ENCODE results near the gene RASAL1. TPM values are rescaled to one million over a fixed set of nuclear protein-coding genes. Genes with fewer than 3 reads are reported as not detected.

RASAL1 gene
- total and polyA plus RNA-seq, 9 donors: 0.05 to 5.1 (median 1.1) TPM; not detected in 2

DNA sequence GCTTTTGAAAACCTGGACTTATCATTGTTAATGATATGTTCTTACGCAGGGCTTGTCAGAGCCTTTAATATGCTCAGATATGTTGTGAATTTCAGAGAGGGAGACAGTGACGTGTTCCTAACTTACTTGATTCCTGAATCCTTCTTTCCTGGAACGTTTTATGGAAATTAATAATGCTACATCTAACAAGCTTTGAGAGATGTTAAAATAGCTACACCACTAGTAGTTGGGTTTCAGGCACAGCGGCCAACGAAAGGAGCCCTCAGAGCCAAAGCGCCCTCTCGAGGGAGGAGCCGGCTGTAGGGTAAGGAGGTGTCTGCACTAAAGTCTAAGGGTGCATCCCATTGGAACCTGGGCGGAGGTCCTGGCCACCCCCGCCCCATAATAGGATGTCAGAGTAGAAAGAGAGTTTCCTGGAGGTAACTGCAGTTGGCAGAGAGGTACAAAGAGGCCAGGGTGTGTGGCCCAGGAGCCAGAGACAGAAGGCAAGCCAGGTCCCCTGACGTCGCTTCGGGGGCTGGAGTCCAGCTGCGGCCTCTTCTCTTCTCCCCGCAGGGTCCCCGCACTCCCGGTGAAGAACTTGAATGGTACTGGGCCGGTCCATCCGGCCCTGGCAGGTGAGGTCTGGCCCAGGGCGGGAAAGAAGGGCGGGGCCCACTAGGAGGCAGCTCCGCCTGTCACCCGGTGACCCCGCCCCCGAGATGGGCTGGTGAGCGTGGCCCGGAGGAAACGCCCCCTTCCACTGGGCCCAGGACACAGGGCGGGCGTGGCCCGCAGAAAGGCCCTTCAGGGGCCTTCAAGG lies 42.8 kb downstream of the RASAL1 start:
- DNase-seq: no peak
- TF ChIP-seq EP300 (IDR thresholded peaks at IDR 0.05) (no peak), POLR2A (IDR thresholded peaks at IDR 0.05) (no peak)
- TF ChIP-seq, protein P1, sequence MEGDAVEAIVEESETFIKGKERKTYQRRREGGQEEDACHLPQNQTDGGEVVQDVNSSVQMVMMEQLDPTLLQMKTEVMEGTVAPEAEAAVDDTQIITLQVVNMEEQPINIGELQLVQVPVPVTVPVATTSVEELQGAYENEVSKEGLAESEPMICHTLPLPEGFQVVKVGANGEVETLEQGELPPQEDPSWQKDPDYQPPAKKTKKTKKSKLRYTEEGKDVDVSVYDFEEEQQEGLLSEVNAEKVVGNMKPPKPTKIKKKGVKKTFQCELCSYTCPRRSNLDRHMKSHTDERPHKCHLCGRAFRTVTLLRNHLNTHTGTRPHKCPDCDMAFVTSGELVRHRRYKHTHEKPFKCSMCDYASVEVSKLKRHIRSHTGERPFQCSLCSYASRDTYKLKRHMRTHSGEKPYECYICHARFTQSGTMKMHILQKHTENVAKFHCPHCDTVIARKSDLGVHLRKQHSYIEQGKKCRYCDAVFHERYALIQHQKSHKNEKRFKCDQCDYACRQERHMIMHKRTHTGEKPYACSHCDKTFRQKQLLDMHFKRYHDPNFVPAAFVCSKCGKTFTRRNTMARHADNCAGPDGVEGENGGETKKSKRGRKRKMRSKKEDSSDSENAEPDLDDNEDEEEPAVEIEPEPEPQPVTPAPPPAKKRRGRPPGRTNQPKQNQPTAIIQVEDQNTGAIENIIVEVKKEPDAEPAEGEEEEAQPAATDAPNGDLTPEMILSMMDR (IDR thresholded peaks at IDR 0.05): no peak
- WGBS, 3 donors: 45 to 60% (median 57%) methylated on average over 30 to 31 of the region's 31 CpGs
- Histone ChIP-seq H3K36me3 (no peaks in the 10 kb centered on the region), H3K4me3 (no peak overlapping the region), H3K9me3 (no peaks in the 10 kb centered on the region), H3K4me1 (ENCODE audit: insufficient read depth) (no peaks in the 10 kb centered on the region), H3K27ac (no peak overlapping the region), H3K27me3 (no peaks in the 10 kb centered on the region)
- intact Hi-C loops (cut with DNase I): no loop called here

DNA sequence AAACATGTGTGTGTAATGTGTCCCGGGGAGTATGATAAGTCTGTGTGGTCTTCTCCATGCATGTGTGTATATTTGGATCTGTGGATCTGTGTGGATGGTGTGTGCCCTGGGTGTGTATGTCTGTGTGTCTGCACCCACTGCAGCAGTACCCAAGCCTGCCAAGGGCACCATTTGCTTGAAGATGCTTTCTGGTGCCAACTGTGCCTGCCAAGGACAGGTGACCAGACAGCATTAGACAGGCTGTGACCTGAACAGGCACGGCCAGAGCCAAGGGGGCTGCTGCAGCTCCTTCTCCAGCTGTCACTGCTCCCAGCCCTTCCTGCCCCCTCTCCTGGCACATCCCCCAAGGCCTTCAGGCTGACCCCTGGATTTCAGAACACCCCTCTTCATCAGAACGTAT lies 44.1 kb downstream of the RASAL1 start:
- intact Hi-C loops (cut with DNase I): no loop called here
- TF ChIP-seq EP300 (IDR thresholded peaks at IDR 0.05) (no peak), POLR2A (IDR thresholded peaks at IDR 0.05) (no peak)
- TF ChIP-seq, protein P1 (IDR thresholded peaks at IDR 0.05): no peak
- DNase-seq: no peak
- Histone ChIP-seq H3K36me3 (no peaks in the 10 kb centered on the region), H3K27me3 (no peaks in the 10 kb centered on the region), H3K27ac (no peak overlapping the region), H3K4me1 (ENCODE audit: insufficient read depth) (no peaks in the 10 kb centered on the region), H3K9me3 (no peaks in the 10 kb centered on the region), H3K4me3 (no peak overlapping the region)
- 47 to 51% (median 50%) methylated on average over 3 of the region's 3 CpGs for WGBS, 3 donors

DNA sequence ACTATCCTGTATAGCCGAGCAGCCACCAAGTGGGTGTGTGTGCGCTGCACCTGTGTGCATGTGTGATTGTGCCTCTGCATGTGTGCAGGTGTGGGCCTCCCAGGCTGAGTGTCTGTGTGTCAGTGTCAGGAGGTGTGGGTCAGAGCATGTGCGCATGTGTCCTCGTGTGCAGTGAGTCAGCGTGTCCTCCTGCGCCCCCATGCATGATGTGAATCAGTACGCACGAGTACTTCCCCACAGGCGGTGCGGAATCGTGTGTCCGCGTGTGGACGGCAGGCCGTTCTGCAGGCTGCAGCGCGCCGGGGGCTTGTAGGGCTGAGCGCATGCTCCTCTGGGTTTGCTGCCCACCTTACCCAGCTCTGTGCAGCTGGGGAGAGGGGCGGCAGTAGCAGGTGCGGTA lies 44.8 kb downstream of the RASAL1 start:
- WGBS, 3 donors: 73 to 90% (median 77%) methylated on average over 21 of the region's 21 CpGs
- H3K4me1 ChIP-seq (ENCODE audit: insufficient read depth): no peaks in the 10 kb centered on the region
- no peaks in the 10 kb centered on the region for H3K9me3 ChIP-seq
- H3K36me3 ChIP-seq: no peaks in the 10 kb centered on the region
- TF ChIP-seq POLR2A (IDR thresholded peaks at IDR 0.05): no peak
- TF ChIP-seq EP300 (IDR thresholded peaks at IDR 0.05): no peak
- TF ChIP-seq, protein P1 (IDR thresholded peaks at IDR 0.05): no peak
- no peaks in the 10 kb centered on the region for H3K27me3 ChIP-seq
- H3K4me3 ChIP-seq: no peak overlapping the region
- intact Hi-C loops (cut with DNase I): no loop called here
- no peak overlapping the region for H3K27ac ChIP-seq
- no peak for DNase-seq

DNA sequence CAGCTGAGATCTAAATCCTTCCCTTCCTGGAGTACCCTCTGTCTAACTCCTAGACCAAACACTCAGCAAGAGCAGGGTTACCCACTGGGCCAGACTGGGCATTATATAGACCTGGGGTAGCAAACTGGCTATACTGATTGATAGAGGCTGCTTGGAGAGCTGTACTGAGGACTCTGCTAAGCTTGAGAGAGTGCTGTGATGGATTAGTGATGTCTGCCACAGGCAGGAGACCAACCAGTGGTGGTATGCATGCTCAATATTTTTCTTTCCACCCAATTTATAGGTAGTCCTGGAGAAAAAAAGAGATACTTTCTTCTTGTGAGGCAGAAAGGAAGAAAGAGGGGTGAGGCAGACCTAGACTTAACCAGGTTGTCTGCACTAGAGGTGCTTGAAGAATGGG lies 45.7 kb downstream of the RASAL1 start:
- intact Hi-C loops (cut with DNase I): no loop called here
- Histone ChIP-seq H3K27me3 (no peaks in the 10 kb centered on the region), H3K9me3 (no peaks in the 10 kb centered on the region), H3K36me3 (no peaks in the 10 kb centered on the region), H3K4me1 (ENCODE audit: insufficient read depth) (no peaks in the 10 kb centered on the region), H3K4me3 (no peak overlapping the region), H3K27ac (no peak overlapping the region)
- TF ChIP-seq, protein P1 (IDR thresholded peaks at IDR 0.05): no peak
- no peak for TF ChIP-seq EP300 (IDR thresholded peaks at IDR 0.05)
- TF ChIP-seq POLR2A (IDR thresholded peaks at IDR 0.05): no peak
- DNase-seq: no peak
